ENCODE data around the gene ZSWIM1.

GRCh38 chr20:45924391-45925261 is 43.6 kb downstream of the ZSWIM1 start:
- TF ChIP-seq CTCF (IDR thresholded peaks at IDR 0.05; ENCODE audit: extremely low read depth in 1 of 2, insufficient read depth in 1 of 2, low read depth in 1 of 2, low read length in 2 of 2) (no peak), POLR2AphosphoS5 (IDR thresholded peaks at IDR 0.05; ENCODE audit: insufficient read depth, low read depth, low read length) (no peak), MYC (IDR thresholded peaks at IDR 0.05; ENCODE audit: low read depth, low read length) (no peak), POLR2A (IDR thresholded peaks at IDR 0.05; ENCODE audit: low read depth, low read length) (no peak), EZH2 (IDR thresholded peaks at IDR 0.05; ENCODE audit: borderline replicate concordance, low read depth, low read length, severe bottlenecking) (no peak), MAX (IDR thresholded peaks at IDR 0.05; ENCODE audit: insufficient read depth, insufficient read length) (no peak), FOS (IDR thresholded peaks at IDR 0.05; ENCODE audit: borderline replicate concordance, insufficient read depth, low read length) (no peak), GATA2 (IDR thresholded peaks at IDR 0.05; ENCODE audit: insufficient read depth, insufficient read length, low read depth, low read length) (no peak), JUN (IDR thresholded peaks at IDR 0.05; ENCODE audit: borderline replicate concordance, insufficient read depth, insufficient read length, low read depth) (no peak)

Data from endothelial cell of umbilical vein (primary cell).